ENCODE data around the gene C16orf90.

DNA sequence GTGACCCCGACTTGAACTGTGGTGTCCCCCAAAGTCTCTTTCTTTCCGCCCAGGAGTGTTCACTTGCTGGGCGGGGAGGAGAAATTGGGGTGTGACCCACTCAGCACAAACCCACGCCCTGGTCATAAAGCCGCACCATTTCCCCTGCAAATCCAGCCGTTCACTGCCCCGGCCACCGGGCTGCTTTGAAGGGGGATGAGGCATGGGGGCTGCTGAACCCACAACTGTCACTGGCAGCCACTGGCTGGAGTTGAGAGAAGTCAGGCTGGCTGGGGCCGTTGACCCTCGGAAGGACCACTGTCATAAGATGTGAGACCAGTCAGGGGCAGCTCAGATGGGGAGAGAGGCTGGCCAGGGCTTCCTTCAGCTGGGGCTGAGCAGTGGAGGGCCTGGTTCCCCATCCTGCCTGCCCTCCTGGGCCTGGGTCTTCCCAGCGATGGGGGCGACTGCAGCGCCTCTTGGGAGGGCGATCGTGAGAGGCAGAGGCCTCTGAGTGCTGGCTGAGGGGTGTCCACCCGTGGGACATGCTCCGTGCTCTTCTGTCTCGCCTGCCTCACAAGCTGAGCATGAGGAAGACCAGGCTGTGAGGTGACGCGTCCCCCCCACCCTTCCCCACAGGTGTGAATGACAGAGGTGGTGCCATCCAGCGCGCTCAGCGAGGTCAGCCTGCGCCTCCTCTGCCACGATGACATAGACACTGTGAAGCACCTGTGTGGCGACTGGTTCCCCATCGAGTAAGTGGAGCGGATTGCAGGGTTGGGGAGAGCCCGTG, 19.5 kb downstream of the C16orf90 start:
- TF ChIP-seq, protein P1, sequence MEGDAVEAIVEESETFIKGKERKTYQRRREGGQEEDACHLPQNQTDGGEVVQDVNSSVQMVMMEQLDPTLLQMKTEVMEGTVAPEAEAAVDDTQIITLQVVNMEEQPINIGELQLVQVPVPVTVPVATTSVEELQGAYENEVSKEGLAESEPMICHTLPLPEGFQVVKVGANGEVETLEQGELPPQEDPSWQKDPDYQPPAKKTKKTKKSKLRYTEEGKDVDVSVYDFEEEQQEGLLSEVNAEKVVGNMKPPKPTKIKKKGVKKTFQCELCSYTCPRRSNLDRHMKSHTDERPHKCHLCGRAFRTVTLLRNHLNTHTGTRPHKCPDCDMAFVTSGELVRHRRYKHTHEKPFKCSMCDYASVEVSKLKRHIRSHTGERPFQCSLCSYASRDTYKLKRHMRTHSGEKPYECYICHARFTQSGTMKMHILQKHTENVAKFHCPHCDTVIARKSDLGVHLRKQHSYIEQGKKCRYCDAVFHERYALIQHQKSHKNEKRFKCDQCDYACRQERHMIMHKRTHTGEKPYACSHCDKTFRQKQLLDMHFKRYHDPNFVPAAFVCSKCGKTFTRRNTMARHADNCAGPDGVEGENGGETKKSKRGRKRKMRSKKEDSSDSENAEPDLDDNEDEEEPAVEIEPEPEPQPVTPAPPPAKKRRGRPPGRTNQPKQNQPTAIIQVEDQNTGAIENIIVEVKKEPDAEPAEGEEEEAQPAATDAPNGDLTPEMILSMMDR (IDR thresholded peaks at IDR 0.05) = no peak
- no peak for TF ChIP-seq POLR2A (IDR thresholded peaks at IDR 0.05)

All from right lobe of liver (tissue), 4 donors.